HFFc6 (cell line): ENCODE measurements around the gene GSS. TPM values are rescaled to one million over a fixed set of nuclear protein-coding genes. Genes with fewer than 3 reads are reported as not detected.

ENCODE experiments used
- DNase-seq: peaks from one replicate; pipeline ENCODE4 v3.0.0-alpha.2; 2018
- H3K27ac Mint-ChIP-seq: 2 replicates; pipeline ENCODE4 v1.8.0; 2020; ENCODE audit warnings: mild to moderate bottlenecking, mixed read lengths
- H3K27me3 Mint-ChIP-seq: 2 replicates; pipeline ENCODE4 v1.8.0; 2021; ENCODE audit warnings: mild to moderate bottlenecking, moderate library complexity, mixed read lengths; ENCODE audit not compliant: insufficient read depth
- H3K36me3 Mint-ChIP-seq: 2 replicates; pipeline ENCODE4 v1.8.0; 2021; ENCODE audit warnings: low read depth, mixed read lengths
- H3K4me1 Mint-ChIP-seq: 2 replicates; pipeline ENCODE4 v1.8.0; 2020; ENCODE audit warnings: low read depth, mixed read lengths
- H3K4me3 Mint-ChIP-seq: 2 replicates; pipeline ENCODE4 v1.8.0; 2020; ENCODE audit warnings: mild to moderate bottlenecking, moderate library complexity, mixed read lengths
- H3K9me3 Mint-ChIP-seq: 2 replicates; pipeline ENCODE4 v1.8.0; 2020; ENCODE audit warnings: mild to moderate bottlenecking, mixed read lengths
- CTCF ChIP-seq: fragments of 200-600 bp; sonication (generic); IDR thresholded peaks from 2 replicates; pipeline ENCODE4 v1.5.0; 2021; ENCODE audit warnings: antibody characterized with exemption, mild to moderate bottlenecking
- total RNA-seq, 6 experiments: library from RNA; stranded (reverse); fragmentation: NEBNext Ultra II Directional; extraction: Animal tissue kit (Norgen Biotek cat#: 25700); gene quantifications; 2 replicates in 1 of 6; 3 replicates in 5 of 6; pipeline ENCODE4 v1.2.3, GENCODE V29; 2021

GSS gene
- total RNA-seq, 6 experiments from 2014 or later = 72.1 to 86.8 (median 76.6) TPM

- TF ChIP-seq CTCF = no peak
- Mint-ChIP-seq H3K4me1 (no peaks in the 10 kb centered on the region), H3K27me3 (peaks cover 14% of the 10 kb centered on the region), H3K36me3 (peaks cover 9% of the 10 kb centered on the region; the same call in 1 of the 2 replicates), H3K9me3 (no peaks in the 10 kb centered on the region), H3K27ac (no peak overlapping the region), H3K4me3 (no peak overlapping the region)
- no peak for DNase-seq
These were observed 40.1 kb upstream of the GSS start for GRCh38 chr20:34995696-34996095.

- Mint-ChIP-seq H3K4me3 (no peak overlapping the region), H3K36me3 (peaks cover 9% of the 10 kb centered on the region; the same call in 1 of the 2 replicates), H3K9me3 (no peaks in the 10 kb centered on the region), H3K4me1 (no peaks in the 10 kb centered on the region), H3K27ac (no peak overlapping the region), H3K27me3 (peaks cover 14% of the 10 kb centered on the region)
- TF ChIP-seq CTCF = no peak
- DNase-seq = no peak
These were observed 39.6 kb upstream of the GSS start for GRCh38 chr20:34995192-34995591.

GRCh38 chr20:34994509-34995131 lies 39.0 kb upstream of the GSS start:
- TF ChIP-seq CTCF = no peak

GRCh38 chr20:34993941-34994508 lies 38.4 kb upstream of the GSS start:
- no peak overlapping the region for H3K27ac Mint-ChIP-seq
- H3K4me1 Mint-ChIP-seq = no peaks in the 10 kb centered on the region
- no peaks in the 10 kb centered on the region for H3K9me3 Mint-ChIP-seq
- H3K27me3 Mint-ChIP-seq = peaks cover 14% of the 10 kb centered on the region
- no peak for DNase-seq
- no peak overlapping the region for H3K4me3 Mint-ChIP-seq
- no peak for TF ChIP-seq CTCF
- H3K36me3 Mint-ChIP-seq = peaks cover 4% of the 10 kb centered on the region; the same call in 1 of the 2 replicates

More at GRCh38 chr20:34994509-34995131, 39.0 kb upstream of the GSS start:
- Mint-ChIP-seq H3K9me3 (no peaks in the 10 kb centered on the region), H3K36me3 (peaks cover 9% of the 10 kb centered on the region; the same call in 1 of the 2 replicates), H3K27me3 (peaks cover 14% of the 10 kb centered on the region), H3K27ac (no peak overlapping the region), H3K4me3 (no peak overlapping the region), H3K4me1 (no peaks in the 10 kb centered on the region)
- no peak for DNase-seq

GRCh38 chr20:34992751-34993417 lies 37.3 kb upstream of the GSS start:
- Mint-ChIP-seq H3K27me3 (peaks cover 16% of the 10 kb centered on the region), H3K27ac (no peak overlapping the region), H3K4me1 (no peaks in the 10 kb centered on the region), H3K4me3 (no peak overlapping the region), H3K9me3 (no peaks in the 10 kb centered on the region), H3K36me3 (no peaks in the 10 kb centered on the region; the same call in 1 of the 2 replicates)
- TF ChIP-seq CTCF = no peak
- no peak for DNase-seq
